GM06990 (cell line): ENCODE results near the gene CRYL1.

Experiments
- DNase-seq: peaks from one replicate; pipeline ENCODE4 v3.0.0-alpha.2; 2011; ENCODE audit not compliant: insufficient read length; ENCODE audit errors: extremely low read depth
- H3K27me3 ChIP-seq: replicated peaks from 2 replicates; pipeline ENCODE4 v1.6.0; 2011; ENCODE audit warnings: low read length; ENCODE audit not compliant: control insufficient read depth, insufficient read depth
- H3K36me3 ChIP-seq: 2 replicates; pipeline ENCODE4 v1.5.1; 2011; ENCODE audit warnings: low read length; ENCODE audit not compliant: control insufficient read depth, insufficient read depth
- H3K4me3 ChIP-seq: replicated peaks from 2 replicates; pipeline ENCODE4 v1.5.1; 2011; ENCODE audit warnings: low read depth, mild to moderate bottlenecking, control low read depth, low read length
- TF ChIP-seq, protein P1 (sequence below): IDR thresholded peaks from 2 replicates; pipeline ENCODE4 v1.5.1; 2011; ENCODE audit warnings: low read length, control low read depth, mild to moderate bottlenecking, inconsistent platforms; ENCODE audit not compliant: insufficient read depth, poor library complexity, severe bottlenecking

Gene CRYL1

DNA sequence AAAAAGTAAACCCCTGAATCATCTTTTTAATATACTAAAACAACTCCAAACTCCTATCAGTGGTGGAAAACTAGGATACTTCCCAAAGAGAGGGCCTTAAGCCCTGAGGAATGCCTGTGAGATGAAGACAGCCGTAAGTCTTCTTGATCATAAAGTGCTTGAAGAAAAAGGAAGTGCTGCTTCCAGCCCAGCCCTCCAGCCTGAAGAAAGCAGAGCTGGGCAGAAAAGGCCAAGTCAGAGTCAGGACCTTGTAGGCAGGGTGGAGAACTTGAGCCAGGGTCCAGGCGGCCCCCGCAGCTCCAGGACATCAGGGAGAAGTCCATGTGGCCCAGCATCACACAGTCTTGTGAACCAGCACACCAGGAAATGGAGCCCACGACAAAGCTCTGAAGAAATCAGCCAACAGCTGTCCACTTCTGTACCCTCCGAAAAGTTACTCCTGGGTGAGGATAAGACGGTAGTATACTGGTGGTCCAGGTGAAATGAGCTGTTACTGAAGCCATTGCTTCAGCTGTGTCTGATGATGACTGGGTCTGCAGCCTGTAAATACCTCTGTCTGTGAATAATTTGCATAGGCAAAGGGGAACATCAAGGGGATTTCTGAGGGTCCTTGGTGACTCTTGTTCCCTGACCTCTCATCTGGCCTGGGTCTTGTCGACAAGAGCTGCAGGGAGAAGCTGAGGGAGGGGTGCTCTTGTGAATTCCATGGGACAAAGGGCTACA lies 18.7 kb upstream of the CRYL1 start:
- TF ChIP-seq, protein P1, sequence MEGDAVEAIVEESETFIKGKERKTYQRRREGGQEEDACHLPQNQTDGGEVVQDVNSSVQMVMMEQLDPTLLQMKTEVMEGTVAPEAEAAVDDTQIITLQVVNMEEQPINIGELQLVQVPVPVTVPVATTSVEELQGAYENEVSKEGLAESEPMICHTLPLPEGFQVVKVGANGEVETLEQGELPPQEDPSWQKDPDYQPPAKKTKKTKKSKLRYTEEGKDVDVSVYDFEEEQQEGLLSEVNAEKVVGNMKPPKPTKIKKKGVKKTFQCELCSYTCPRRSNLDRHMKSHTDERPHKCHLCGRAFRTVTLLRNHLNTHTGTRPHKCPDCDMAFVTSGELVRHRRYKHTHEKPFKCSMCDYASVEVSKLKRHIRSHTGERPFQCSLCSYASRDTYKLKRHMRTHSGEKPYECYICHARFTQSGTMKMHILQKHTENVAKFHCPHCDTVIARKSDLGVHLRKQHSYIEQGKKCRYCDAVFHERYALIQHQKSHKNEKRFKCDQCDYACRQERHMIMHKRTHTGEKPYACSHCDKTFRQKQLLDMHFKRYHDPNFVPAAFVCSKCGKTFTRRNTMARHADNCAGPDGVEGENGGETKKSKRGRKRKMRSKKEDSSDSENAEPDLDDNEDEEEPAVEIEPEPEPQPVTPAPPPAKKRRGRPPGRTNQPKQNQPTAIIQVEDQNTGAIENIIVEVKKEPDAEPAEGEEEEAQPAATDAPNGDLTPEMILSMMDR: no peak
- Histone ChIP-seq H3K4me3 (no peak overlapping the region), H3K27me3 (no peaks in the 10 kb centered on the region), H3K36me3 (no peaks in the 10 kb centered on the region)
- no peak for DNase-seq

DNA sequence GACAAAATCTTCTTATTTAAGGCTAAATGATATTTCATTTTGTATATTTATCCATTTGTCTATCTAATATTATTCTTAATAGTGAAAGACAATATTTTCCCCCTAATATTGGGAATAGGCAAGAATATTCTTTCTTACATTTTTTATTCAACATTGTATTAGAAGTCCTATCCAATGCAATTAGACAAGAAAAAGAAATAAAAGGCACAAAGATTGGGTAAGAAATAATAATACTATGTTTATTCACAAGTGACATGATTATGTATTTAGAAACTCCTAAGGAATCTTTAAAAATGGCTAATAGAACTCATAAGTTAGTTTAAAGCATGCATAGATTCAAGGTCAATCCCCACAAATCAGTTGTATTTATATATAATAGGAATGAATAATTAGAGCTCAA lies 11.3 kb upstream of the CRYL1 start:
- Histone ChIP-seq H3K36me3 (no peaks in the 10 kb centered on the region), H3K27me3 (no peaks in the 10 kb centered on the region), H3K4me3 (no peak overlapping the region)
- TF ChIP-seq, protein P1: no peak
- DNase-seq: no peak

DNA sequence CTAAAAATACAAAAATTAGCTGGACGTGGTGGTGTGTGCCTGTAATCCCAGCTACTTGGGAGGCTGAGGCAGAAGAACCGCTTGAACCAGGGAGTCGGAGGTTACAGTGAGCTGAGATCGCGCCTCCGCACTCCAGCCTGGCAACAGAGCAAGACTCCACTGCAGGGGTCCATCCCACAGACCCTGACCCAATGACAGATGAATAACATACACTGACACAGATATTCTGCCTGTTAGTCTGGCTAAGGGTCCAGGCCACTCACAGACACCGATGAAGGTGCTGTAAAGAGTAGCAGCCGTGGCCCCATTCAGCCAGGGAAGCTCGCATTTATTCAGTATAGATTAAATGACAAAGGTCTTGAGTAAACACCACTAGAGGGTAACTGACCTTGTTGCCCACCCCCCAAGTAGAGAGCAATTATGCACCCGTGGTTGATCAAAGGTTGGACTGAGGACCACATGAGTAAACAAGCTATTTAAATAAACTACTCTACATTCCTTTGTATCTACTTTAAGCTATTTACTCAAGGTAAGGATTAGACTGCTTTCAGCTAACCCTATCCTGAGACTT lies 8.5 kb upstream of the CRYL1 start:
- TF ChIP-seq, protein P1: no peak
- DNase-seq: no peak
- Histone ChIP-seq H3K36me3 (no peaks in the 10 kb centered on the region), H3K27me3 (no peaks in the 10 kb centered on the region), H3K4me3 (no peak overlapping the region)

DNA sequence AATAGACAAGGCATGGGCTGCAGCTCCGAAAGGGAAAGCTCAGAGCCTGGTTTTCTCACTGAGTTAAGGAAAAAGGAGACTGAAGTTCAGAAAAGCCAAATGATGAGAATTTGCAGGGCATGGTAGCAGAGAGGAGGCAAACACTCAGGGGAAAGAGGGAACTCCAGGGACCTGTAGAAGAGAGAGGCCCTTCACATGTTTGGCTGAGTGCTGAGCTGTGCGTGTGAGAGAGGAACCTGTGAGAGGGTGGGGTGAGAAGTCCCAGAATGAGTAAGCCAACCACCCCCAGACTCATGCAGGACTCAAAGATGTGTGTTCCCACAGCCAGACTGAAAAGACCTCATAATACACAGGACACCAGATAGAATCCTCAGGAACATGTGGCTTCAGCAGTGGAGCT lies 2.8 kb upstream of the CRYL1 start:
- Histone ChIP-seq H3K36me3 (no peaks in the 10 kb centered on the region), H3K4me3 (no peak overlapping the region), H3K27me3 (no peaks in the 10 kb centered on the region)
- DNase-seq: no peak
- TF ChIP-seq, protein P1: no peak

DNA sequence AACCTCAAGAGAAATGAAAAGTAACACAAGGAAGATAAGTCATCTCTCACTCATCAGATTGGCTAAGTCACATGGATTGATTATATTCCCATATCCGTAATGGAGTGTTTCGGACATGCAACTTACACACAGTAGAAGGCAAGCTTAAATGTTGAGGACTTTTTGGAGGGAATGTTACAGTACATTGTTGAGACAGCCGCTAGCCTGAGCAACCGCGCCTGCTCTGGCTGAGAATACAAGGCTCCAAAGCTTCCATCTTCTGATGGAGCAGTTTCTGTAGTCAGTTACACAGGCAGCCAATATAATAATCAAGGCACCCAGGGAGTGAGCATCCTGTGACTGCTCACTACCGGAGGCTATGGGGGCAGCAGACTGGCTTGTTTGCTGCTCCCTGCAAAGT lies 1.0 kb upstream of the CRYL1 start:
- DNase-seq: no peak
- Histone ChIP-seq H3K4me3 (peak overlapping the region; percentile 88), H3K36me3 (no peaks in the 10 kb centered on the region), H3K27me3 (no peaks in the 10 kb centered on the region)
- TF ChIP-seq, protein P1: no peak
